Neural progenitor cell (in vitro differentiated cells): ENCODE data around the gene RAB11FIP3. TPM values are rescaled to one million over a fixed set of nuclear protein-coding genes. Genes with fewer than 3 reads are reported as not detected.

Experiments
- DNase-seq: peaks from one replicate; pipeline ENCODE4 v3.0.0-alpha.2; 2016; ENCODE audit warnings: low spot score
- H2AFZ ChIP-seq: fragments of 200-600 bp; sonication (generic); replicated peaks from 2 replicates; pipeline ENCODE4 v1.6.1; 2016; ENCODE audit warnings: antibody characterized with exemption
- H3F3A ChIP-seq: fragments of 200-600 bp; sonication (generic); 2 replicates; pipeline ENCODE4 v1.6.1; 2016; ENCODE audit warnings: antibody characterized with exemption, low read depth
- H3K27ac ChIP-seq: fragments of 200-600 bp; sonication (generic); 2 replicates; pipeline ENCODE4 v1.5.1; 2016; ENCODE audit warnings: mild to moderate bottlenecking
- H3K27me3 ChIP-seq: fragments of 200-600 bp; sonication (generic); 2 replicates; pipeline ENCODE4 v1.6.1; 2016; ENCODE audit warnings: mild to moderate bottlenecking, moderate library complexity
- H3K36me3 ChIP-seq: fragments of 200-600 bp; sonication (generic); 2 replicates; pipeline ENCODE4 v1.5.1; 2016
- H3K4me1 ChIP-seq: fragments of 200-600 bp; sonication (generic); 2 replicates; pipeline ENCODE4 v1.6.1; 2016; ENCODE audit warnings: mixed run types
- H3K4me2 ChIP-seq: fragments of 200-600 bp; sonication (generic); 2 replicates; pipeline ENCODE4 v1.6.1; 2016
- H3K4me3 ChIP-seq: fragments of 200-600 bp; sonication (generic); 2 replicates; pipeline ENCODE4 v1.5.1; 2016
- H3K79me2 ChIP-seq: fragments of 200-600 bp; sonication (generic); 2 replicates; pipeline ENCODE4 v1.6.1; 2016; ENCODE audit warnings: low read depth
- H3K9ac ChIP-seq: fragments of 200-600 bp; sonication (generic); 2 replicates; pipeline ENCODE4 v1.6.1; 2016
- H3K9me3 ChIP-seq: fragments of 200-600 bp; sonication (generic); 2 replicates; pipeline ENCODE4 v1.5.1; 2016; ENCODE audit warnings: low read depth
- H4K20me1 ChIP-seq: fragments of 200-600 bp; sonication (generic); 2 replicates; pipeline ENCODE4 v1.6.1; 2016; ENCODE audit warnings: low read depth
- H3K27ac Mint-ChIP-seq: 3 replicates; pipeline ENCODE4 v1.8.0; 2021; ENCODE audit warnings: mixed read lengths
- H3K27me3 Mint-ChIP-seq: 2 replicates; pipeline ENCODE4 v1.8.0; 2022; ENCODE audit warnings: low read depth, mild to moderate bottlenecking, inconsistent platforms, moderate library complexity, mixed read lengths; ENCODE audit not compliant: insufficient read depth
- H3K36me3 Mint-ChIP-seq: 3 replicates; pipeline ENCODE4 v1.8.0; 2021; ENCODE audit warnings: mixed read lengths
- H3K4me1 Mint-ChIP-seq: 3 replicates; pipeline ENCODE4 v1.8.0; 2021; ENCODE audit warnings: mixed read lengths
- H3K4me3 Mint-ChIP-seq: 3 replicates; pipeline ENCODE4 v1.8.0; 2021; ENCODE audit warnings: mild to moderate bottlenecking, moderate library complexity, mixed read lengths
- H3K9me3 Mint-ChIP-seq: 3 replicates; pipeline ENCODE4 v1.8.0; 2020; ENCODE audit warnings: mixed read lengths
- CTCF ChIP-seq: fragments of 200-600 bp; sonication (generic); IDR thresholded peaks from 2 replicates; pipeline ENCODE4 v1.5.1; 2017; ENCODE audit warnings: antibody characterized with exemption, mild to moderate bottlenecking
- EZH2 ChIP-seq: fragments of 200-600 bp; sonication (generic); IDR thresholded peaks from 2 replicates; pipeline ENCODE4 v1.6.1; 2017; ENCODE audit warnings: antibody characterized with exemption, mild to moderate bottlenecking, moderate library complexity
- EZH2phosphoT487 ChIP-seq: fragments of 200-600 bp; sonication (generic); IDR thresholded peaks from 2 replicates; pipeline ENCODE4 v1.6.1; 2017; ENCODE audit warnings: antibody characterized with exemption
- total RNA-seq: library from RNA; depleted of rRNA; stranded (reverse); fragments of >200 nt; gene quantifications from 2 replicates; pipeline ENCODE4 v1.2.3, GENCODE V29; 2015; ENCODE audit warnings: low replicate concordance

Gene RAB11FIP3
- total RNA-seq, 1 donor from 2014 or later: 15.5 TPM

DNA sequence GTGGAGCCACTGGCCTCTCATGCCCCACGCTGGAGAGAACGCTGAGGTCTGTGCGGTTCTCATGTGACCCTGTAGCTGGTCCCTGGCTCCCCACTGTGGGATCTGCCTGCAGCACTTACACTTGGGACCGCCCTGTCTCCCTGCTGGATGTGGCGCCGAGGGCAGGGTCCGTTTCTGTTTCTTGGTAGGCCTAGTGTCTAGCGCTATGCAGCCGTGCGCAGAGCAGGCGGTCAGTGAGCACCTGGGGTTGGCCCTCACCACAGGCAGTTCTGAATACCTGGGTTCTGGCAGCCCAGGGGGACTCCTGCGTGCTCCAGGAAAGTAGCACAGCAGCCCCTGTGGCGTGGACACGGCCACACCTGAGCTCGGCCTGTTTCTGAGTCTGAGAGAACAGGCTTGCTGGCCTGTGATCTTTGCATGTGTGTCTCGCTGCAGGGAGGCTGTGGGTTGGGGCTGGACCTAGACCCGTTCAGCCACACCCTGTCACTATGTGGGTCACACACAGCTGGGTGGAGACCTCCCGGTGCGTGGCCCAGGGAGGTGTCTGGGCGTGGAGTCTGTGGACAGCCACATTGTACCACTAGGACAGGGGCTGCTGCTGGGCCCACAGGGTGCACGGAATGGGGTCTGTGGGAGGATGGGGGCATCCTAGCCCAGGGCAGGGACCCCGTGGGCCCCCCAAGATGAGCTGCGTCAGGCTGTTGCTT lies 104.8 kb downstream of the RAB11FIP3 start:
- Histone ChIP-seq H3F3A (peaks cover 5% of the 10 kb centered on the region), H2AFZ (no peak overlapping the region), H3K4me1 (peaks cover 13% of the 10 kb centered on the region), H3K4me3 (no peak overlapping the region), H4K20me1 (peaks cover 86% of the 10 kb centered on the region), H3K79me2 (peaks cover 83% of the 10 kb centered on the region), H3K36me3 (no peaks in the 10 kb centered on the region), H3K4me2 (no peak overlapping the region), H3K9me3 (no peaks in the 10 kb centered on the region), H3K27ac (no peak overlapping the region), H3K9ac (no peak overlapping the region), H3K27me3 (no peaks in the 10 kb centered on the region)
- Mint-ChIP-seq H3K27me3 (peaks cover 9% of the 10 kb centered on the region), H3K27ac (no peak overlapping the region), H3K4me1 (peaks cover 22% of the 10 kb centered on the region), H3K9me3 (no peaks in the 10 kb centered on the region), H3K4me3 (peak overlapping the region; percentile 89), H3K36me3 (peaks cover 2% of the 10 kb centered on the region)
- no peak for TF ChIP-seq CTCF
- no peak for TF ChIP-seq EZH2phosphoT487
- TF ChIP-seq EZH2: no peak
- DNase-seq: no peak

GRCh38 chr16:531494-532125 lies 106.2 kb downstream of the RAB11FIP3 start:
- peaks cover 78% of the 10 kb centered on the region for H4K20me1 ChIP-seq
- no peak overlapping the region for H3K9ac ChIP-seq
- no peak overlapping the region for H3K27ac ChIP-seq
- H3K4me3 ChIP-seq: no peak overlapping the region
- H3K36me3 ChIP-seq: no peaks in the 10 kb centered on the region
- Mint-ChIP-seq H3K9me3 (no peaks in the 10 kb centered on the region), H3K36me3 (no peaks in the 10 kb centered on the region), H3K27me3 (peaks cover 3% of the 10 kb centered on the region), H3K27ac (no peak overlapping the region), H3K4me3 (no peak overlapping the region), H3K4me1 (peaks cover 13% of the 10 kb centered on the region)
- peaks cover 81% of the 10 kb centered on the region for H3K79me2 ChIP-seq
- H2AFZ ChIP-seq: no peak overlapping the region
- H3K9me3 ChIP-seq: no peaks in the 10 kb centered on the region
- peaks cover 5% of the 10 kb centered on the region for H3F3A ChIP-seq
- no peaks in the 10 kb centered on the region for H3K27me3 ChIP-seq
- H3K4me2 ChIP-seq: no peak overlapping the region
- no peak for DNase-seq
- TF ChIP-seq EZH2phosphoT487 (no peak), CTCF (no peak), EZH2 (no peak)
- peaks cover 13% of the 10 kb centered on the region for H3K4me1 ChIP-seq

- Histone ChIP-seq H3F3A (peaks cover 5% of the 10 kb centered on the region), H3K4me3 (no peak overlapping the region), H2AFZ (no peak overlapping the region), H3K36me3 (no peaks in the 10 kb centered on the region), H4K20me1 (peaks cover 77% of the 10 kb centered on the region), H3K9me3 (no peaks in the 10 kb centered on the region), H3K9ac (no peak overlapping the region), H3K4me2 (peak overlapping the region; percentile 13), H3K79me2 (peaks cover 75% of the 10 kb centered on the region), H3K4me1 (peaks cover 12% of the 10 kb centered on the region), H3K27me3 (no peaks in the 10 kb centered on the region), H3K27ac (no peak overlapping the region)
- DNase-seq: peak; percentile 65
- TF ChIP-seq EZH2phosphoT487: no peak
- TF ChIP-seq EZH2: no peak
- no peak for TF ChIP-seq CTCF
- Mint-ChIP-seq H3K9me3 (no peaks in the 10 kb centered on the region), H3K36me3 (no peaks in the 10 kb centered on the region), H3K27ac (no peak overlapping the region), H3K4me3 (no peak overlapping the region), H3K4me1 (peaks cover 12% of the 10 kb centered on the region), H3K27me3 (peaks cover 2% of the 10 kb centered on the region)
These were observed 108.1 kb downstream of the RAB11FIP3 start for GRCh38 chr16:533391-534123.
